NCI-H446 treated with DMSO at 0.1 percent for 48 hours (cell line): Measurements from ENCODE around the gene DHX16.

Source experiments
- DNase-seq: peaks from one replicate; lab custom pipeline; 2025; lab: John Stamatoyannopoulos, UW

DHX16 gene

DNA sequence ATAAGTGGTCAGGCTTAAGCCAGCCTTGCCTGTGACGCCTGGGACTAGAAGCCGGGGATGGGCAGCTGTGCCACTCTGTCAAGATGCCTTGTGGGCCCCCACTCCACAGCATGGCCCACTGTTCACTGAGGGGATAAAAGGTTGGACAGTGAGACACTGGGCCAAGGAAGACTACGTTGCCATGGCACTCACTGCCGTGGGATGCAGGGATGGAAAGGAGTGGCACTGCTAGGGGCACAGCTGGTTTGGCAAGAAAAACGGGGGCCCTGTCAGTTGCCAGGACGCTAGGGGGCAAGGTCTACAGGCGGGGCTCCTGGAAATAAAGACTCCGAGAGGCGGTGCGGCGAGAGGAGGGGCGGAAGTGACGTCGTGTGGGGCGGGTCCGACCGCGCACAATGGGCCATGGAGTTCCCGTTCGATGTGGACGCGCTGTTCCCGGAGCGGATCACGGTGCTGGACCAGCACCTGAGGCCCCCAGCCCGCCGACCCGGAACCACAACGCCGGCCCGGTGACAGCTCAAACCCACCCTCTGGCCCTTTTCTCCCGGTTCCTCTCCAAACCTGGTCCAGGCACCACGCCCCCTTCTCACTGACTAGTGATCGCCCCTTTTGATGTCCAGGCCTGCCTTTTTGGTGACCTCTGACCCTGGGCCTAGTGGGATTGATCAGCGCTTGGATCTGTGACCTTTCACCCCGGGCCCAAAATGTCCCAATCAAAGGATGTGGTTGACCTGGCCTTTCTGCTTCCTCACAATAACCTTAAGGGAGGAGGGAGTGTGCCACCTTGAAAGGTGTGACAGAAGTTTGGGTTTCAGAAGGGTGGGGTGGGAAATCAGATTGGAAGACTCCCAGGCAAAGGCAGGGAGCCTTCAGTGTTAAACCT, 46.1 kb downstream of the DHX16 start, which contains the start of gene ATAT1:
Gene ATAT1, plus strand, starts transcription at position 391 of the 883 bp plus-strand sequence.
- DNase-seq, result peak; percentile 71

DNA sequence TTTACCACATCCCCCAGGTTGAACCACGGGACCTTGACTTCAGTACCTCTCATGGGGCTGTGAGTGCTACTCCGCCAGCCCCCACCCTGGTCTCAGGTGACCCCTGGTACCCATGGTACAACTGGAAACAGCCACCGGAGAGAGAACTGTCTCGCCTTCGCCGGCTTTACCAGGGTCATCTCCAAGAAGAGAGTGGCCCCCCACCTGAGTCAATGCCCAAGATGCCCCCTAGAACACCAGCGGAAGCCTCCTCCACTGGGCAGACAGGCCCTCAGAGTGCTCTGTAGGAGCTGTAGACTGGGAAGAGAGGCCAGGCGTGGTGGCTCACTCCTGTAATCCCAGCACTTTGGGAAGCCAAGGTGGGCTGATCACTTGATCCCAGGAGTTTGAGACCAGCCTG, 47.3 kb downstream of the DHX16 start:
- DNase-seq, result no peak

DNA sequence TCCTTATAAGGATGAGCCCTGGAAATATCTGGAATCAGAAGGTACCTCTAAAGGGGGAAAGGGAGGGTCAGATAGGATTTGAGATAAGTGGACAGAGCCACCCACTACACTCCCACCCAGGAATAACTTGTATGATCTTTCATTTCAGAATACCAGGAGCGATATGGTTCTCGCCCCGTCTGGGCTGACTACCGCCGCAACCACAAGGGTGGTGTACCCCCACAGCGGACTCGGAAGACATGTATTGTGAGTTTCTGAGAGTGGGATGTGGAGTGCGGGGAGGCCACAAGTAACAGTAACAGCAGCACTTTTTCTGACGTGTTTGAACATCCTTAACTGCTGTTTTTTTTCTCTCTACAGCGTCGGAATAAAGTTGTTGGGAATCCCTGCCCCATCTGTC, 53.2 kb downstream of the DHX16 start:
- DNase-seq, result no peak

DNA sequence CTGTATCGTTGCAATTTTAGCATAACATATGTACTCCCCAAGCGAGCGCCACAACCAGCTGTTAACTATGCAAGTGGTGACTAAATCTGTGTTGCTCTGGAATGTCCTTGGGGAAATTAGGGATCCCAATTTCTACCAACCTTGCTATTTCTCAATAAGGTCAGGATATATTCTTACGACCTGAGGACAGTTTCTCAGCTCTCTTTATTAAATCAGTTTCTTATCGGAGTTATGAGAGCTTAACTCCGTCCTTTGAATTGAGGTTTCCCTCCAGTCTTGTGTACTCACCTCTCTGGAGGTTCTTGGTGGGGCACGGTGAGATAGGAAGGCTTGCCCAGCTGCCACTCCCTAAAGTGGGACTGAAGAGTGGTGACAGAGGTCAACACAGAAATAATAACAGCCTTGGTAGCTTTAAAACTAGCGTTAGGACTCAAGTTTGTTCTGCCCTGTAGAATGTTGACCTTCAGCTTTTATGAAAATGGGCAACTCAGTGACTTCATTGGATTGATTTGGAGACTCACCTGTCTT, 54.5 kb downstream of the DHX16 start:
- DNase-seq, result no peak

DNA sequence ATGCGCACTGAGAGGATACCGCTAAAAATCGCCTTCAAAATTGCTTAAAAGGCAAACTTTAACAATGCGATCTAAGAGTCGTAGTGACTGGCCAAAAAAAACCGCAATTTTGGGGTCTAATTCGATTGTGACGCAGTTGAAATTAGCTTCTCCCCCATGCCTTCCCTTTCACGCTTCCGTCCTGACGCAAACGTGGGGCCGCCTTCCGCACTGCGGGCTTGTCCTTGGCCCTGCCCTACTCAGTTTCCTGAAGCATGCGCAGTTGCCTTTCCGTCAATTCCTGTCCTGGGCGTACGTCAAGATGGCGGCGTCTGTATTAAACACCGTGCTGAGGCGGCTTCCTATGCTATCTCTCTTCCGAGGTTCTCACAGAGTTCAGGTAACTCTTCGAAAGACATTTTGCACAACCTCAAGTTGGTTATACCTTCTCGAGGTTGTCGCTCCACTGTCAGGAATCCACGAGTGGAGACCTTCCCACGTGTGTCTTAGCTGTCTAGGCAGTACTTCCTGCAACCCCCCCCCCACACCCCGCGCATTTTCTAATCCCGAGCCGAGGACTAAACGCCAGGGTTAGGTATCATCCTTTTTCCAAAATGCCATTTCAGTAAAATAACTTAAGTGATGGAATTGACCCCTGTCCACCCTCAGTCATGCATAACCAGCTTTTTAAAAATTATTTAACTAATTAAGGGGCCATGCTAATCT, 55.1 kb downstream of the DHX16 start, which contains the start of gene MRPS18B:
Gene MRPS18B, plus strand, starts transcription at position 276 of the 705 bp plus-strand sequence. Its CDS starts 26 bp downstream, at position 302.
- peak; percentile 97 for DNase-seq

DNA sequence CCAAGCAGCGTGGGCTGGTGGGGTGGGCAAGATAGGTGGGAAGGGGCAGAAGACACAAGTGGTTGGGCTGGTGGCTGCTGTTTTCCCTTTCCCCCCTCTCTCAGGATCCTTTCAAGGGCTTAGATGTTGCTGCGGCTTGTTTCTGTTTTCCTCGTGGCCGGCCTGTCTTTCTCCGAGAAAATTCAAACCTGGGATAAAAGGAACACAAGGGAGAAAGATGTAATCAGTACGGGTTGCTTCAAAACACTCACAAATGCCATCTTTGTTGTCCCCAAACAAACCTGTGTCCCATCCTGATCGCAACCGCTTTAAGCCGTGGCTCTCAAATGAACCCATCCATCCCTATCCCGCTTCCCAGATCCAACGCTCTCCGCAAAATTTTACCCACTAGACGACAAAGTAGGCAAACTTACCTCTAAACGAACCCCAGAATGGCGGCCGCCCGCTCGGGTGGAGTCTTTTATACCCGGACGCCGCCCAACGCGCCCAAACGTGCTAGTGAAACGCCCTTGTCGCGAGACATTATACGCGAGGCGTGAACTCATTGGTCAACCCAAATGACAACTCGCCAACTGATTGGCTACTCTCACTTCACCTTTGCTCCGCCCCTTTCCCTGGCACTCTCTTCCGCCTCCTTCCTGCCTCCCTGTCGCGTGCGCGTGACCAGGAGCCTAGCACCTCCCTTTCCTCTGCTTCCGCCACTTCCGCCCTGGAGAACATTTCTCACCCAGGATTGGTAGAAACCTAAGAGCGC, 55.8 kb downstream of the DHX16 start, which contains the start of gene PPP1R10:
Gene PPP1R10, minus strand, starts transcription at position 433 of the 754 bp plus-strand sequence. CDS start 7,299 bp downstream, outside the sequence.
- peak; percentile 100 for DNase-seq

DNA sequence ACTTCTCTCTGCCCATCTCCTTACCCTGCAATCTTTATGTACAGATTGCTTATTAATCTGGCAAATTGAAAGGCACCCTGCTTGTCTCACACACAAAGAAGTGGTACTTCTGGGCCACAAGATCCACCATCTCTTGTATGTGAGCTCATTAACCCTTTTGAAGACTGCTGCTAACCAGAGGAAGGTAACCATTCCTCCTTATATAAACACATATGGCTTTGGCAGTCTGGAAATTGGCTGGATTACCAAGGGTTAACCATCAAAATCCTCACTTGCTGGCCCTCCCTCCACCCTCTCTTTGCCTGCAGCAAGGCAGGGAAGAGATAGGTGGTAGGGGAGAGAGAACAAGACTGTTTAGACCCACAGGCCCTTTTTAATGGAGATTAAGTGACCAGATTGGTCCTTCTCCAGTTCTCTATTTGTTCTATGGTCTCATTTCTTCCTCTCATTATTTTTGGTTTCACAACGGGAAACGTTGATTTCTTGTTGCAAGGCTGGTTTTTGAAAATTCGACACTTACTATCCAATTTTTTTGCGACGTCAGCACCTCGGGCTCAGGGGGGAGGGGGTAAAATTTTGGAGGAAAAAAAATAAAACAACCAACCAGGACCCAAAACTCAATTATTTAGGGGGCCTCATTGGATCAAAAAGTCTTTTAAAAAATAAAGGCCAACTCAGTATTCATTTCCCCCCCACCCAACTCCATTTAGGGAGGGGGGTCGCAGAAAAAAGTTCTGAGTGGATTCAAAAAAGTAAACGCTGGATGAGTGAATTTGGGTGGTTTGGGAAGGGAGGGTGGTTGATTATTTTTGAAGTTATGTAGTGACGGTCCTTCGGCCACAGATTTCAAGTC, 56.6 kb downstream of the DHX16 start:
- peak; percentile 54 for DNase-seq

DNA sequence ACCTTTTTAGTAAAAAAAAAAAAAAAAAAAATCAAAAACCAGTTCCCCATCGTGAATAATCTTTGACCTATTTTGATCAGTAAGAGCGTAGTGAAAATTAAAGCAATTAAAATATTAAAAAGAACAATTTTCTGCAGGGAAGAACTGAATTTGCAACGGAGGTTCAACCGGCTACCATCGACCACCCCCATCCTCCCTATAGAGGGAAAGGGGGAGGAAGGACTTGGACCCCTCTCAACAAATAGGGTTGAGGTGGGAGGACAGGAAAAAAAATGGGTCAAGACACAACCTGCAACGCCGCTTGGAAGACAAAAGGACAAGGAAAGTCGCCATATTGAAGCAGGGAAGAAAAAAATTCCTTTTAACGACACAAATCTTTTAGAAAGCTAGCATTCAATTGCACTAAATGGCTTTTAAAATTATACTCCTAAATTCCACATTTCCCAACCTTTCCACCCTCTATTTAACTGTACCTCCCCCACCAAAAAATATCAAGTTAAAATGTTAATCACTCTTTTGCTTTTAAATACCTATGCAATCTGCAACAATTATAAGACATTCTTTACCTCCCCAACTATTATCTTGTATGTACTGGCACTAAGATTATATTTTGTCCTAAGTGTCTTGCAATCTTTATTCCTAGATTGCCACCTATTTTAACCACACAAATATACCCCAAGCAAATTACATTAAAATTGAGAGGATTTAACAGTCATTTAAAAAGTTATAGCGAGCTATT, 57.4 kb downstream of the DHX16 start:
- peak; percentile 93 for DNase-seq

DNA sequence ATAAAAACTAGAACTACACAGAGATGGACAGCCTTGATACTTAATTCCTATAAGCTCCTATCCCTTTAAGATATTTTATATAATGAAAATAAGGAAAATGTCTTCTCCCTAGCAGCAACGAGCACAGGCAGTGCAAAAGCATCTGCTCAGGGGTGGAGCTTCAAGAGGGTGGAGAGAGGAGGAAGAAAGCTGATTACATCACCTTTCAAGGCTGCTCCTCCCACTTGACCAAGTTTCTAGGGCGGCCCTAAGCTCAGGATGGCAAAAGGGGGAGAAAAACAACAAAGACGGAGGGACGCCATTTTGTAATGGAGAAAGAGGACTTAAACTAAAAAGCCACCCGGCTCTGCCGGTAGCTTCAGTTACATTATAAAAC, 58.0 kb downstream of the DHX16 start:
- peak; percentile 97 for DNase-seq

DNA sequence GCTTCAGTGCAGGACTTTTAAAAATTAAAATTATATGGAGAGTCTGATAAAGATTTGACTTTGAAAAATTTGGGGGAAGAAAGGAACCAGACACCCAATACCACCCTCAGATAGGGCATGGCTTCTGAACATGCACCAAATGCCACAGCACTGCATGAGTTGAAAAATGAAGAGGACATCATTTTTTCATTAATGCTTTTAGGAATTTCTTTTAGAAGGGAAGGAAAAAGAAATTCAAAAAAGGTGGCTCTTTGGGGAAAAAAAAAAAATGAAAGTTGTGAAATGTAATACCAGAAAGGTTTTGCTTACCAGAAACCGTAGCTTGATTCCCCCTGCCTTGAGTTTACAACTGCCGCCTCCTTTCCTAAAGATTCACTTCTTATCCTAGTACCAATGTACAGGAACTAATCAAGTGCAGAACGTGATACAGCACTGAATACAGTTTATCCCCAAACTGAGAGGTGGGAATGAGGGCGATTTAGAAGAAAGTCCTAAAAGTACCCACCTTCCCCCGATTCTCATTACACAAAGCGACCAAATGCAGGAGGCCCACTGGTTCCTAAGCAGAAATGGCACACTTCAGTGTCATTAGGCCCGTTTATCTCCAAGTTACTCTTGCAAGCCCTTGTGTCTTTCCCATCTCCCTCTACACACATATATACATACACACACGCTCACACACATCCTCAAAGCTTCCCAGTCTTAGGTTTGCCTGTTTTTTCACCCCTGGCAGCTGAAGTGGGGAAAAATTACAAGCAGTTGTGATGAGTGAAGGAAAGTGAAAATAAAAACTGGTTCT, 58.6 kb downstream of the DHX16 start:
- DNase-seq, result no peak

DNA sequence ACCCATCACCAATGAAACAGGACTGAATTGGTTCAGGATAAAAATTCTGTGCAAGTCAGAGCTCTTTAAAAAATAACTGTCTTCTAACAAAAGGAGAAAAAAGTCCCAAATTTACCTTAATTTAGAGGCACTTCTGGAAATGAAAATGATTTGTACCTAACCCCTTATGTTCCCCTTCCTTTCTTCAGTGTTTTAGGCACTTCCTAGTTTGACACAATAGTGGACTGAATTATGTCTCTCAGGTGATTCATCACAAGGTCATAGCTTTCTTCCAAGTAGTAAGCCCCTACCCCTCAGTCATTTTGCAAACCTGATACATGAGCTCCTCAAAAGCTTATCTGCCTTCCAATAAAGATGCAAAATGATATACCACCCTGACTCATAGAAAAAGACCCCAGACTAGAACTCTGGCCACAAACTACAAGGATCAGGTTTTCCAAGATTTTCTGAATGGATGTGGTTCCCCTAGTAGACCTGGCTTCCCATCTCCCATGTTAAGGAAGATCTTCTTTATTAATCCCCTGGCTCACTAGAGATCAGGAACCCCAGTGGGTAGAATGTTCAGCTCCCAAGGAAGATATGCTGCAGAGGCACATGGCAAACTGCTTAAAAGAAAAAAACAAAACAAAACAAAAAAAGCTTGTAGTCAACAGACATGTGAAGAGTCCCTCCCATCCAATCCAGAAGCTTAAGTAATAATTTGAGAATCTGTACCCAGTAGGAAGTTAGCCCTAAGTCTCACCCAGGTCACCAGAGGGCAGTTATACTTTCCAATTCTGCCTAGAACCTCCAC, 59.4 kb downstream of the DHX16 start:
- DNase-seq, result no peak

DNA sequence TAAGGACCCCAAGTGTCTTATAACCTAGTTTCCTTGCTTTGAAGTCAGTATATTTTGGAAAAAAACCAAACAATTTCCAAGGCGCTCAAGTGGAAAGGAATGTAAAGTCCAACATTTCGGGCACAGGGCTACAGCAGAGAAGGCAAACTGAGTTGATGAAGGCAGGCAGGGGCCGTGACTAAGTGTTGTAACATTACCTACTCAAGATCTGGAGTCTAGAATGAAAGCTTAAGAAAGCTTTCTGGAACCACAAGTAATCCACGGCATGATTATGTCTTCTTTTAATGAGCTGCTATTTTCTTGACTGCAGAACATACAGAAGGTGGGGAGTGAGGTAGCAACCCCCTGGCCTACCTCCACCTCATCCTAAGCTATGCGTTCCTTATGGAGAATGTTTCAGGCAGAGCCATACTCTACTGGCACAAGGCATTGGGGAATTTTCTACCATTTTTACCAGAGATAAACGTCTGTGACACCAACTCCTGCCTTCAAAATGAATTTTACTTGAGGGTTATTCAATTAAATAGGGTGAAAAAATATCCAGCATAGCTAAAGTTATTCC, 60.0 kb downstream of the DHX16 start:
- DNase-seq, result peak; percentile 32

DNA sequence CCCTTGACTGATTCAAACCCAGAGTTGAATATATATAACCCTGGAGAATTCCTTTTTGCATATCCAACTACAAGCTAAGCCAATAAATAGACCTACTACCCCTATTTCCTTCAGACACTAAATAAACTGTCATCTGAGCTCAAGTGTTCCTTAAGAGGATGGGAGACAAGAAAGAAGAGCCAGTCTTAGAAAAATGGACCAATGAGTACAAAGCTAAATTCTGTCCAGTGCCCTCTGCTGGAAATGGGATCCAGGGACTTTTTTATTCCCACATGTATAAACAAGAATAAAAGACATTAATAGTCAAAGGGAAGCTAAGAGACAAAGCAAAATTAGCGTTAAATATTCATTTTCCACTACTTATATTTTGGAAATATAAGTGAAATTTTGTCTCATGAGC, 60.6 kb downstream of the DHX16 start:
- no peak for DNase-seq

DNA sequence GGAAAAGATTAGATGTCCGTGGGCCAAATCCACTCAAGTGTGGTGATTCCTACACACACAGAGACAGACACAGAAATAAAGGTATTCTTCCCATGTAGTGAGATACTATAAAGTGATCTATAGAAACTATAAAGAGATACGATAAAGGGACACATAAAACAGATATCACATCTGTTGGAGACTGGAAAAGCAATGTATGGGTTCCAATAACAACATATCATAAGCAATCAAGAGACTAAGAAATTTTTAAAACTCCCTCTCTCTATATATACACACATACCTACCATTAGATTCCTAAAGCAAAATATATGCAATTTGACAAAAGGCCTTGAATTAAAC, 61.0 kb downstream of the DHX16 start:
- DNase-seq, result no peak

DNA sequence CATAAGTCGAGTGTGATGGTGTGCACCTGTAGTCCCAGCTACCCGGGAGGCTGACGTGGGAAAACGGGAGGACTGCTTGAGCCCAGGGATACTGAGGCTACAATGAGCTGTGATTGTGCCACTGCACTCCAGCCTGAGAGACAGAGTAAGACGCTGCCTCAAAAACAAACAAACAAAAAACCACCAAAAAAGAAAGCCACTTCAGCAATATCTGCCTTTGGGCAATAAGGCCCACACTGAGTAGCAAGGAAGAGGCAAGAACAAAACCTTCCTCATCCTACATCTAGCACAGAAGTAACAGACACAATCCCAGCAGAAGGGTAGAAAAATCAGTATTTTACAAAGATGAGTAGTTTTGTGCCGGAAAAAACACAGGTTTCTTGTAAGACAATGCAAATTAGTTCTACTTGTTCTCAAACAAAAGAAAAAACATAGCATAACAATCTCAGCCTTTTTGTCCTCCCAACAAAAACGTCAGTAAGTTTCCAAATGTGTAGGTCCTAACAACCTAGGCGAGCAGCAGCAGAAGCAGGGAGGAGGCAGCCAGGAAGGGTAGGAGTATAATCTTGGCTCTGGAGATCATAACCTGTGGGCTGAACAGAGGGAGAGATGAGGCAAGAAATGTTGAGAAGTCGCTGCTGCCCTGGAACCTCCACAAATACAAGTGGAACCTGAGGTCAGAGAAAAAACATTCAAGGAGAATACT, 61.5 kb downstream of the DHX16 start:
- DNase-seq, result no peak

DNA sequence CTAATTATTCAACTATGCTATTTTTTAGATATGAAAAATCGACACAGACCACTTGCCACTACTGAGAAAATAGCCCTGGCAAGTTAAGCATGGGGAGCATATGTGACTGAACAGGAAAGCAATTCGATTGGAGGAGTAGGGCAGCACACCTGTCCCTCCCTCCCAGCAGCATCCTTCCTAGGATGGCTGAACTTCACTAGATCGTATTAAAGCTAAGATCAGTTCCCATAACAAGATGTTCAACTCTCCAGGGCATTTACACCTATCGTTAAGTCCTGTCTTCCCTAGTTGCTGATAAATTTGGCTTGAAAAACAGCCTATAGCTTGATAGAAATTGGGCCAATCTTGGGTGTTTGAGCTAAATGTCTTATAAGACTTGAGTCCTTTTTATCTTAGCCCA, 62.7 kb downstream of the DHX16 start:
- no peak for DNase-seq

DNA sequence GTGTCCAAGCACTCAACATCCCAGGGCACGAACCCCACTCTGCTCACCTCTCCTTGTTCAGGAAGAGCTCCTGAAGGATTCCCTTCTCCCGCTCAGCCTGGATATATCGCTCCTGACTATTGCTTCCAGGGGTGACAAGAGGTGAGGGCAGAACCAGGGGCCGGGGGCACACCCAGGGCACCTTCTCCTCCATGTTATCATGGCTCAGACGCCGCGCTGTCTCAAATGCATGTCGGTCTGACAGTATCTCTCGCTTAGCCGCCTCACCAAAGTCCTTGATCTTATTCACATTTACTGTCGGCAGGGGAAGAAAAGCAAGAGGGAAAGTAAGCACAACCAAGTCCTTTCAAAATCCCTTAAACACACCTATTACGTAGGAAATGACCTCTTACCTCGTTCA, 68.8 kb downstream of the DHX16 start:
- no peak for DNase-seq
